ENCODE data around the gene MTUS2.

The MTUS2 gene

DNA sequence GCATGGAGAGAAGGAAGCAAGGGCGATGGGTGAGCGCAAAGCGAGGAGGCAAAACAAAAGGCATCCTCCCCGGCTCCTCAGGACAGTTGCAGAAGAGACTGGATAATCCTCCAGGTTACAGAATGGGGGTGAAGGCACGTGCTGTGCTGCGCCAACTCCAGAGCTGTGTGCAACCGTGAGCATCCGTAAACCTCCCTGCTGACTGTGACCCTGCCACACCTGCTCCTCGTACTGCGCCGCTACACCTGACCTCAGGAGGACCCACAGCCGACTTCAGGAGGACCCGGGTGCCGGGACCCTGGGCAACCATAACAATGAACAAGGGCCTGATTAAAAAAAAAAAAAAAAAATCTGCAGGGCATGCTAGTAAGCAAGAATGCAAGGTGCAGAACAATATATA lies 706.6 kb downstream of the MTUS2 start:
- no peak for DNase-seq (ENCODE audit: low read depth)

DNA sequence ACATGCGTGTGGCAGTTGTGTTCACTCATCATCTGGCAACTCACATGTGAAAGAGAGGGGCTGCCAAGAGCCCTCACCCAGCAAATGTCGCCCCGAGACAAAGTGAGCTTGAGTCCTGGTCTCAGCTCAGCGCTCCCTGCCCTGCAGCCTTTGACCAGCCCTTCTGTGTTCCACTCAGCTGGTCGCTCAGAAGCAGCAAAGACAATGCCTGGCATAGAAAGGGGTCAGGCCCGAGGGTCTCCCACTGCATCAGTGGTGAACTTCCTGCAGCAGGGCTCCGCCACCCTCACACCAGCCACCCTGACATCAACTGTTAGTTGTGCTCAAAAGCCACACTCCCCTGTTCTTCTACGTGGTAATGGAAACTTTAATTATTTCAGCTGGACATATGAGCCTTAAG lies 707.4 kb downstream of the MTUS2 start:
- no peak for DNase-seq (ENCODE audit: low read depth)

DNA sequence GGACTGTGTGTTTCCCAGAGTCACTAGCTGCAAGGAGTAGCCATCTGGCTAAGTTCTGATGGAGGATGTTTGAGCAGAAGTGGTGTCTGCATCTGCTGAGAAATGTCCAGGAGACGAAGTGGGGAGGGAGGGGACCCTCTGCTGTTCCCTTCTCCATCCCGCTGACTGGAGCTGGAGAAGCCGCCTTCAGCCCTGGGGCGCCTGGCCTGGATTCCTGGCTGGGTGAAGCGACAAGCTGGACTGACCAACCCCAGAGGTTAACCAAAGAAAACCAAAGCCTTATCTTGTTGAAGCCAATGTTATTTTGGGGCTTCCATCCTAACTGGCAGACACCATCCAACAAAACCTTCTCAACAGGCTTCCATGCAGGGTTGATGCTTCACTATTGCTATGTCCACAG lies 707.8 kb downstream of the MTUS2 start:
- no peak for DNase-seq (ENCODE audit: low read depth)

DNA sequence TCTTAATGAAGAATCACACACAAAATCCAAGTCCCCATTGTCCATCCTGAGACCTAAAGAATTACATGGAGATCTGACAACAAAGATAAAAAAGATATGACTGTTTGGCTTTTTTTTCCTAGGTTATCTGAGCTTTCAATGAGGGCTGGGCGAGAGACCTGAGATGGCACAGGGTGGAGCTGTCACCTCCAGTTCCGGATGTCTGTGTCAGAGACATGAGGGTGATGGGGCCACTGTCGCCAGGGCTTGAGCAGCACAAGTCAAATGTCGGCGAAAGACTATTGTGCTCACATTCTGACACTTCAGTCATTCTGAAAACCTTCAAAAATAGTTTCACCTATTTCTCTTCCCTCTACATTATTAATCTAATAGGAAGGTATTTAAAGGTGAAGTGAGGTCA lies 709.6 kb downstream of the MTUS2 start:
- DNase-seq (ENCODE audit: low read depth): no peak

DNA sequence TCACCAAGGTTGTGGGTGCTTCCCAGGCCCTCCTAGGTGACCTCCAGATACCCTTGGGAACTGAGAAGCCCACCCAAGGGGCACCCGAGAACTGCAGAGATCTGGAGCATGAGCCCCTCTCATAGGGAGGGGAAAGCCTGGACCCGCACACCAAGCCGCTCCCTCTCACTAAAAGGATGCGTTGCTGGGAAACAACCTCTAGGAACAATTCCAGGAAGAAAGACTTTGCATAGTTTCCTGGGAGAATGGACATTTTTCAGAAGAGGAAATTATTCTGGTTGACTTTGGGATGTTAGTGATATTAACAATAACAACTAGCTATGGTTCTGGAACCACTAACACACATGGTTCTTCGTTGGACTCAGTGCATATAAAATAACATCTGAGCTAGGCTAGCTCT lies 710.8 kb downstream of the MTUS2 start:
- DNase-seq (ENCODE audit: low read depth): no peak

DNA sequence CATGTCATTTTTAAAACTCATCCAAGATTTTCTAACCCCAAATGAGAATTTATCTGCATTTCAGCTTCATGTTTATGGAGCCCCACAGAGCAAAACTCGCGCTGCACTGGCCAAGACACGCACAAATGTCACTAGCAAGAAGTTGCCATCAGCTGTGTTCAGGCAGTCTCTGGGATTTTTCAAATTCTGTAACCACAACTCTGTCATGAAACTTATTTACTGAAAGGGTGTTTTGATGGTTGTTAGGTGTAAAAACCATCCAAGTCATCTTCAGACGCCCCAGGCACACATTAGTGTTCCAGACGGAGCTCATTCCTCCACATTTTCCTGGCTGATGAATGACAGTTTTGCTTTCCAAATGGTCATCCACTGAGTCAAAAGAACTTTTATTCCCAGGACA lies 712.0 kb downstream of the MTUS2 start:
- no peak for DNase-seq (ENCODE audit: low read depth)

DNA sequence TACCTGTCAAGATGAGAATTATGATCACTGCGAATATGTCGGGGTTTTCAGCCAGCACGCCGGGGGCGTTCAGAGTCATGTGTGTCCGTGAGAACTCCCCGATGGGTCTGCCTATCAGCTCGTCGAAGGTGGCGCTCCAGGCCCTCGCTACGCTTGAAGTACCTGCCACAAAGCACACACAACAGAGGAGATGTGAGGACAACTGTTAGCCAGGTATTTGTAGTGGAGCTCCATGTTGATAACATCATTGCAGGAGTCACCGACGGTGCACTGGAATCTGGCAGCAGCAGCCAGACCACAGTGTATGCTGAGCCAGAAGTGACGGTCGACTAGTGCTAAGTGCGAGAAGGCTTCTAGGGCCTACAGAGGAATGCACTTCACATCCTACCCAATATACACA lies 712.7 kb downstream of the MTUS2 start:
- DNase-seq (ENCODE audit: low read depth): no peak

DNA sequence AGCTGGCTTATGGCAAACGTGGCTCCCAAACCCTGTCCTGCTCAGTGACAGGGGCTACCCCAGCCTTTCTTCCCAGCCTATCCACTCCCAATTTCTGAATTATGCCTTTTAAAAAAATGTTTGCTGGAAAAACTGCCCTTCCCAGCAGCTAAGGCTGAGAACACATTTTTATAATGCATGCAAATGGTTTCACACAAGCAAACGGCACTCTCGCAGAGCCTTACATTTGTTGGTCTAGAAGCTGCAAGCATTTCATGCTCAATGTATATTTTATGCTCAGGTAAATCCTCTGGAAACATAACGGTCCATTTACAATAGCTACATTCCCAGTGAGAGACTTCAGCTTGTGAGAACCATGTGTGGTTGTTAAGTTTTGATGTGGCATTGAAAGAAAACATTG lies 713.9 kb downstream of the MTUS2 start:
- no peak for DNase-seq (ENCODE audit: low read depth)

DNA sequence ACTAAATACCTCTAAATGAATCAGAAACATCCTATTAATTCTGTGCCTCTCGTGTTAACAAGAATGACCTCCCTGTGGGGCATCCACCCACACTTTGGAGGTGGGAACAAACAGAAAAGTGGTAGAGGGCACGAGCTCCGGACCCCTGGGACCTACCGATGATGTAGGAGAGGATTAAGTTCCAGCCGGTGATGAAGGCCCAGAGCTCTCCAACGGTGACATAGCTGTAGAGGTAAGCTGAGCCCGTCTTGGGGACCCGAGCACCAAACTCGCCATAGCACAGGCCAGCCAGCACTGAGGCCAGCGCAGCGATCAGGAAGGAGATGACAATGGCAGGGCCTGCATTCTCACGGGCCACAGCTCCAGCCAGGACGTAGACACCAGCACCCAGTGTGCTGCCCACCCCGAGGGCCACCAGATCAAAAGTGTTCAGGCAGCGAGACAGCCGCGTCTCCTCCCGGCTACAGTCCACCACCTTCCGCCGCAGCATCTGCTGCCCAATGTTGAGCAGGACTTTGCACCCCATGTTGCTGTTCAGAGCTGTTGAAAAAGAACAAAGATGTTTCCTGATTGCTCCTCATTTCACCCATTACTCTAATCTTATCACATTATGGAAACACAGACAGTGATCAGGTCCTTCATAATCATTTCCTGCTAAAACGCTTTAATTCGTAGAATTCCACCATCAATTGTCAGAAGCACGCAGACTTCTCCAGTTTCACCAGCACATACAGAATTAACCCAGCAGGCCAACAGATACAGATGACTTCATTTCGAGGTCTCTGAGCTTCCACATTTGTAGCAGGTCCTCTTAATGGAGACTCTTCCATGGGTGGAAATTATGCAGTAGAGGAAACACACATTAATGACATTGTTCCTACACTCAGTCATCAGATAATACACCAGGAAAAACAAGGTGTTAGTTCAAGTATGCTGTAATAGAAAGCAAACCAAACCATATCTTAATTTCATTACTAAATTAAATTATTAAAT lies 715.8 kb downstream of the MTUS2 start:
- DNase-seq (ENCODE audit: low read depth): no peak

DNA sequence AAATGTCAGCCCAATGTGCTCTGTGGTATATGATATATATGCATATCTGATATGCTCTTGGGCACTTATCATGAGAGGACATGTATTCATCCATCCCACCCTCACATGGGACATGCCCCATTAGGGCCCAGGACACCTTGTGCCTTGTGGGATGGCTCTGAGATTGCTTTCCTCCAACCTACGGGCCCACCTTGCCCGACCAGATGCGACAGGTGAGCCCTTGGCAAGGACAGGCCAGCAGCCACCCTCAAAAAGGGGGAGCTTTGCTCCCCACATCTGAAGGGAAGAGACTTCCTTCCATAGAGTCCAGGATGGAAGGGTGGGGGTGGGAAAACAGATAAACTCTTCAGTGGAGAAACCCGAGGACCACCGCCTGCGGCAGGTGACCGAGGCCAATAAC lies 716.7 kb downstream of the MTUS2 start:
- no peak for DNase-seq (ENCODE audit: low read depth)

DNA sequence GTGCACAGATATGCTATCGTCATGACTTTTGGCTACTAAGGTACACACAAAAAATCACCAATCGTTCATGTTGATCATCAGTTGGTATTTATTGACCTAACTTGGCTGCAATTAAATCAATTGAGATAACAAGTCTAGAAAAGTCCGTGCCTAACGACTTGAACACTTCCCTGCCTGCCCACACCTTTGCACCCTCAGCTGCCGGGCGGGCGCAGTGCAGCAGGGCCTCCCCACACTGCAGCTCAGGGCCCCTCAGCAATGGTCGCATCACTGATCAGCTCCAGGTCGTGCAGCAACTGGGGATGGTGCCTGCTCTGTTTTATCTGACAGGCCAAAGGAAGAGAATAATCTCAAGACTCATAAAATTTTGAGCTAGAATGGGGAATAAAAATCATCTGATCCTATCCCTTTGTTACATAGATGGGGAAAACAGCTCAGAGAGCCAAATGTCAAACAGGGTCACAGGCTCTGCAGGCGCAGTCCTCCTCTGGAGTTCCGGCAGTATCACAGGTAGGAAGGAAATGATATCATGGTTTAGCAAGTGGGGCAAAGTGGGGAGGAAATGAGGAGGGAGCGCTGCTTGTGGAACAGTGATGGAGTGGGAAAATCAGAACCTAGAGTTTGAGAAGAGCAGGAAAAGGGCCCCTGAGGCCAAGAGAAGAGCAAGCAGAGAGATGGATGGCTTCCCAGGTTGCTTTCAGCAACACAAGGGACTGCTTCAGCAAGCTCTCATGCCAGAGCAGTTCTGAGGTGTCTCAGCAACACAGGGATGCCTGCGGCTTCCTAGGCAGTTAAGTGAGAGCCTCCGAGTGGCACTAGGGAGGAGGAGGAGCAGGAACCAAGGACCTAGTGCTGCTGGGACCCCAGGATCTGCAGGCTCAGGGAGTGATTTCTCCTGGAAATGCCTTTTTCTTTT lies 717.9 kb downstream of the MTUS2 start:
- DNase-seq (ENCODE audit: low read depth): no peak

DNA sequence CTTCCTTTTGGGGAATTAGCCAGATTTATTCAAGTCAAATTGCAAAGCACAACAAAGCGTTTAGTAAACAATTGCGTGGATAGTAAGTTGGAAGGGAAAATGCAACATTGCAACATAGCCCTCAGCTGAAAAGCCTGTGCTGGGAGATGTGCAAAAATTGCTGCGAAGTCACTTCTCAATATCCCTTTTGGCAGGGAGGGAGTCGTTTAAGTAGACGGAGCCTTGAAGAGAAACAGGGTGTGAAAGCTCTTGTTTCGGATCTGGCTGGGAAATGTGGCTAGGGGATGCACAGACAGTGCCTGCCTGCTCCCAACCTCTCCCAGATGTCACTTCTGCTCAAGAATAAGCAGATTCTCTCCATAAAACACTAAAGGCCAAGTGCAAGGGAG lies 718.5 kb downstream of the MTUS2 start:
- no peak for DNase-seq (ENCODE audit: low read depth)

DNA sequence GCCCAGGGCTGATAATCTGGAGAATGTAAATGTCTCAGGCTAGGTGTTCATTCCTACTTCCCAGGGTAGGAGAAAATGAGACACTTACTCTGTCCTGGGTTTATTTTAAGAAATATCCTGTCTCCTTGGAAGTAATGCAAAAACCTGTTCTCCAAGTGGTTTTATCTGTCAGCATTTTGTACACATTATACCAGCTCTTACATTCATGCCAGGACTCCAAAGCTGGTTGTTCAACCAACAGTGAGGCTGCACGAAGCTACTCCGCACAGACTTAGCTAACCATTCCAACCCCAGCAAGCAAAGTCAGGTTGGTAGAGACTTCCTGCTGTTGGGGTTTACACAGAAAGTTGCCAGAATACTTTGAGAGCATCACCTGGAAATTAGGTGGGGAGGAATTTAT lies 719.7 kb downstream of the MTUS2 start:
- no peak for DNase-seq (ENCODE audit: low read depth)

DNA sequence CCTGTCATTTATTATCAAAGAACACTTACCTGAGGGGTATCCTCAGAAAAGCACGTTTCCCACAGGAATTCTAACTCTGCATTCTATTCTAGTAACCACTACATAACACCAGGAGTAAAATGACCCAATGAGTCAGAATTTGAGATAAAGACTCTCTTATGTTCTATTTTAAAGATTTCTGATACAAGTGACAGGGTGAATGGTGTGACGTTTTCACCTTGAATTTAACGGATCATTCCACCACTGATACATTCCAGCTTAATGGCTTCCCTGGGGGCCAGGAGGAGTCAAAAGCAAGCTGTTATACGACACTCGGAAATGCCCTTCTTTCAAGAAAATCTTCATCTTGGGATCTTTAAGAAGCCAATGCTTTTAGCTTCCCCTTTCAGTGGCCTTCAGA lies 720.2 kb downstream of the MTUS2 start:
- DNase-seq (ENCODE audit: low read depth): no peak

DNA sequence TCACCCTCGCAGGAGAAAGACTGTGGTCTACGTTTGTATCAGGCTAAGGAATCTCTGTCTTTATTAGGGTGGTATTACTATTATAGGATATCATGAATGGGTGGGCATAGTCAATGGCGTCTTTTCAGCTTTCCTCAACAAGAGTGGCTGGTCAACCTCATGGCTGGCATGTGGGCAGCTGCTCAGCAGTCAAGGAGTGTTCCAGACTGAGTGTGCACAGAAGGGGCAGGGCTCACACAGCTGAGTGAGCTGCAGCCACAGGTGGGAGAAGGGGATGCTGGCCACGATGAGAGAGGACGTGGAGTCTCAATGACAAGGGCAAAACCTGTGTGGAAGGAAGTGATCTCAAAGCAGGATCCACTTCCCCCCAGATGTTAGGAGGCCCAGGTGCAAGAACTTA lies 720.7 kb downstream of the MTUS2 start:
- no peak for DNase-seq (ENCODE audit: low read depth)

DNA sequence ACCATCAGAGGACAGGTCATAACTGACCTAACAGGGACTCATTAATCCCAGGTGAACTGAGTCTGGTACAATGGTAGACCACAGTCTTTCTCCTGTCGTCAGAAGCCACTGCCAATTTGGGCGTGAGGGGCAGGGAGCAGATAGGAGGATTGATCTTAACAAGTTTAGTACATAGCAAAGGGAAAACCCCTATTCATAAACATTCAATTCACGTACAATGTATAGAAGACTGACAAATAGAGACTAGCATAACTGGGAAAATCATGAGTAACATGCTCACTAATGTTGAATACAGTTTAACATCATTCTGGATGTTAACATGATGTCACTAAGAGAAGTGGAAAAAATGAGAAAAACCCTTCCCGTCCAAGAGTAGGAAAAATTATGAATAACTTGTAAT lies 721.3 kb downstream of the MTUS2 start:
- DNase-seq (ENCODE audit: low read depth): no peak

DNA sequence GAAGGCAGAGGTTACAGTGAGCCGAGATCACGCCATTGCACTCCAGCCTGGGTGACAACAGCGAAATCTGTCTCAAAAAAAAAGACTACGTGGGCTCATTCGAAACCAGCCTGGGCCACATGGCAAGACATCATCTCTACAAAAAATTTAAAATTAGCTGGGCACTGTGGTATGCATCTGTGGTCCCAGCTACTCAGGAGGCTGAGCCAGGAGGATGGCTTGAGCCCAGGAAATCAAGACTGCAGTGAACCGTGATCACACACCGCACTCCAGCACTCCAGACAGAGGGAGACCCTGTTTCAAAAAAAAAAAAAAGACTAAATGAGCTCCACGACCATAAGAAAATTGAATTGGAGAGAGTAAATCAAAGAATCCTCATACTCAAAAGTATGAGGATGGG lies 722.2 kb downstream of the MTUS2 start:
- DNase-seq (ENCODE audit: low read depth): no peak

DNA sequence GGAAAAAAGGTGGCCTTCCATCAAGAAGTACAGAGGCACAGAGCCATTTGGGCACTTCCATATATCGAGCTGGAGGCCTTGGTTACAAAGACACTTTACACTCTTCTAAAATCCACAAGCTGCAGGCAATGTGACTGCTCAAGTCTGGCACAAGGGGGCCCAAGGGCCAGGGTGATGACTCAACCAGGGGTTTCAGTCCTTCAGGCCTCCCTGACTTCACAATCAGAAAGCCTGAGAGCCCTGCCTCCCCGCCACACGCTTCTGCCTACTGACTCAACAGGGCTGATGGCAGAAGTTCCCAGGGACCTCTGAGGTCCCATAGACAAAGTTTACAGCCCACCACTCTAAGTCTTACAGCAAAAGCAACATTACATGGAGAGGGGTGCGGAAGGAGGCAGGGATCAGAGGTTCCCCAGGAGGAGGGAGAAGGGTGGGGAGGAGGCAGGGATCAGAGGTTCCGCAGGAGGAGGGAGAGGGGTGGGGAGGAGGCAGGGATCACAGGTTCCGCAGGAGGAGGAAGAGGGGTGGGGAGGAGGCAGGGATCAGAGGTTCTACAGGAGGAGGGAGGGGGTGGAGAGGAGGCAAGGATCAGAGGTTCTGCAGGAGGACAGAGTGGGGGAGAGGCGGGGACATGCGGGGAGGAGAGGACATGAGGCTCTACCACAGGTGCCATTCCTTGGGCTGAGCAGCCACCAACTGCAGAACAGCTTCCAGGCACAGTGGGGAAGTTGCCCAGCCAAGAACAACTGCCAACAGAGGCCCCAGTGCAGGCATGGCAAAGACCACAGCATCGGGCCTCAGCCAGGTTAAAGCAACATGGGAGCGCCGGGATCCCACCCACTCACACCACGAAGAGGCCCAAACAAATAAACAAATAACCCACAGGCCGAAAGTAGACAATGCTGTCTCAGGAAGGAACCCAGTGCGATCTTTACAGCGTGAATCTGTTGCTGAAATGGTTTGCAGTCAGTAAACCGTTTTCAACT lies 723.4 kb downstream of the MTUS2 start:
- DNase-seq (ENCODE audit: low read depth): no peak

DNA sequence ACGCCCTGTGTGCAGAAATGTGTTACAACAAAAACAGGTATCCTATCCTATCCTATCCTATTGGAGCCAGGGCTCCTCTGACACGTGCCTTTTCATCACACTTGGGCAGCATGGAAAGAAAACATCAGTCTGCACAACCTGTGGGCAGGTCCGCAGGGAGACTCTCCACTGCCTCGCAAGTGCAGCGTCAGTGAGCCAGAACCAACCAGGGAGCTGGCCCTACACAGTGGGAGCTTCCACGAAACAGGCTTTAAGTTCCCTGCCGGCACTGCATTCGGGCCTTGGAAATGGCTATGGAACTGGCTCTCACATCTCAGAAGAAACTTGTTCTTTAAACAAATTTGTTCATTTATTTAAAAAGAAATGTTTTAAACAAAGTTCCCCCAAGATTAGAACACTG lies 725.8 kb downstream of the MTUS2 start:
- no peak for DNase-seq (ENCODE audit: low read depth)

DNA sequence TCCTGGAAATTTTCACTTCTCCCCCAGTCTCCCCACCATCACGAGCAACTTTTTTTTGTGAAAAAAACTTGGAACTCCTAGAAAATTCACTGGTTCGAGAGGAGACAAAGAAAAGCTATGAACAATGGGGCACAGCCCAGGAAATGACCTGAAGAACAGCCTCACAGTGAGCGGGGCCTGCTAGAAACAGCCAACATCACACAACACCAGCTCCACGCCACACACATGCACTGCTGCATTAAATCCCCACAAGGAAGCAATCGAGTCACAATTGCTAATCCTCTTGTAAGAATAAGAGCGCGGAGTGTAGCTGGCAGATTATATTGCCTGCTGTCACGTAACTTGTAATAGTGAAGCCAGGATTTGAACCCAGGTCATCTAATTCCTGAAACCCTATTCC lies 726.5 kb downstream of the MTUS2 start:
- DNase-seq (ENCODE audit: low read depth): no peak

DNA sequence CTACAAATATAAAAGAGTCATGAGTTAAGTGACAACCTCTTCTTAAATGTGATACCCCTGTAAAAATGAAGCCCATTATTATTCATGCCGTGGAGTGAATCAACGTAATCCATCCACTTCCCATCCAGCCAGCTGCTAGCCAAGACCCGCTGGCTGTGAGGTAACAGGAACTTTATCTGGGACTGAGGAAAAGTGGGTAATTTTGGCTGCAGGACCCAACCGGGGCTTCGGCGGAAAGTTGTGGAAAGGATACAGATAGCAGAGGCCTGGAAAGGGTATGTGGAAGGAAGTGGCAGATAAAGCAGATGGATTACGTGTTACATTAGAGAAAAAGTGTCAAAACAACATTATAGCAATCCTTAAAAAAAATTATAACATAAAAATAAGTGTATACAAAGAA lies 727.0 kb downstream of the MTUS2 start:
- no peak for DNase-seq (ENCODE audit: low read depth)

DNA sequence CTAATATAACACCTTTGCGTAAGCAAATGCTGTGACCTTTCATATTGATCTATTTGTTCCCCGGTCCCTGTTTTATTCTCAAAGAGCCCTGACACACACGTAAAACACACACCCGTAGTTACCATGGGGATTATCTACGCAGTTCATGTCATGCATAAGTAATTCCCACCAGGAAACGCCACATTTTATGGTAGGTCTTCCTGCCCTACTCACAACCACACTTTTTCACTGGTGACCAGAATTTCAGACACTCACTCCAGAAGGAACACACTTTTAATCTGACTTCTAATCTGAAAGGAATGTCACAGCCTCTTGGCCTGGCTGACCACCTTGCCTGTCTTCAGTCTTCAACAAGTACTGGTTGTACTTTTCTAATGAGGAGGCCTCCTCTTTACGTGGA lies 728.6 kb downstream of the MTUS2 start:
- DNase-seq (ENCODE audit: low read depth): no peak
